Measurements from ENCODE around the gene AKIRIN1.
"Not testable (repeated sequence)": the region's sequence is repeated elsewhere in the genome, so short reads cannot be mapped to it uniquely, and the experiment has no call there.

The AKIRIN1 gene

DNA sequence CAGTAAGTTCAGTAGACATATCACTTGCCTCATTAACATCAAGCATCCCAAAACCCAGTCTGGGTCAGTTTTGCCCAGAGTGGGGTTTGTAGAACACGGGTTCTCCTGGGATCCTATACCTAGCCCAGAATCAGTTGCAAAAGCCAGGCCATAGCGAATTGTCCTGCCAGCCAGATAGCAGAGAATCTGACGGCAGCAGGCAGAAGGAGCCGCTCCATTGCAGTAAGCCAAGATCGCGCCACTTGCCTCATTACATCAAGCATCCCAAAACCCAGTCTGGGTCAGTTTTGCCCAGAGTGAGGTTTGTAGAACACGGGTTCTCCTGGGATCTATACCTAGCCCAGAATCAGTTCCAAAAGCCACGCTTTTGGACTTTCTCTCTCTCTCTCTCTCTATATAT lies 54.2 kb downstream of the AKIRIN1 start:
- DNase-seq (ENCODE audit: low spot score): no peak

DNA sequence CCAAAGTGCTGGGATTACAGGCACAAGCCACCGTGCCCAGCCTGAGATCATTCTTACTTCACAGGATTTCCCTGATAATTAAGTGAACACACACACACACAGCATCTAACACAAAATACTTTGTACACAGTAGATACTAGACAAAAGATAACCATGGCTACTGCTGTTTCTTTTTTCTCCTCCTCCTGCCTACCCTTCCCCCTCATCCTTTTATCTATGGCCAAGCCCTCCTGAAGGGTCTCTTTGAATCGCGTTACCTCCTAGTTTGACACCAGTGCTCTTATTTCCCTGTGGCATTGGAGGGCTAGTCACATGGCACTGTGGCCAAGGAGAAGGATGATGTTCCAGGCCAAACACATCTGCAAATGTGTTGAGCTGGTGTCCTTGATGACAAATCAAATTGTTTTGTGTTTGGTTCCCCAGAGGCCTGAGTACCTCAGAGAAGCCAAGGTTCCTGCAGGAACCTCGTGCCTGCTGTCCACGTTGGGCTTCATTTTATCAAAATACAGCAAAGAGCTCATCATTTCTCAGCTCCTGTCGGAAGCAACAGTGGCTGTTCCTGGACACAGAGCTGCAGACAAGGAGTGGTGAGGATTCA lies 55.6 kb downstream of the AKIRIN1 start:
- no peak for DNase-seq (ENCODE audit: low spot score)

DNA sequence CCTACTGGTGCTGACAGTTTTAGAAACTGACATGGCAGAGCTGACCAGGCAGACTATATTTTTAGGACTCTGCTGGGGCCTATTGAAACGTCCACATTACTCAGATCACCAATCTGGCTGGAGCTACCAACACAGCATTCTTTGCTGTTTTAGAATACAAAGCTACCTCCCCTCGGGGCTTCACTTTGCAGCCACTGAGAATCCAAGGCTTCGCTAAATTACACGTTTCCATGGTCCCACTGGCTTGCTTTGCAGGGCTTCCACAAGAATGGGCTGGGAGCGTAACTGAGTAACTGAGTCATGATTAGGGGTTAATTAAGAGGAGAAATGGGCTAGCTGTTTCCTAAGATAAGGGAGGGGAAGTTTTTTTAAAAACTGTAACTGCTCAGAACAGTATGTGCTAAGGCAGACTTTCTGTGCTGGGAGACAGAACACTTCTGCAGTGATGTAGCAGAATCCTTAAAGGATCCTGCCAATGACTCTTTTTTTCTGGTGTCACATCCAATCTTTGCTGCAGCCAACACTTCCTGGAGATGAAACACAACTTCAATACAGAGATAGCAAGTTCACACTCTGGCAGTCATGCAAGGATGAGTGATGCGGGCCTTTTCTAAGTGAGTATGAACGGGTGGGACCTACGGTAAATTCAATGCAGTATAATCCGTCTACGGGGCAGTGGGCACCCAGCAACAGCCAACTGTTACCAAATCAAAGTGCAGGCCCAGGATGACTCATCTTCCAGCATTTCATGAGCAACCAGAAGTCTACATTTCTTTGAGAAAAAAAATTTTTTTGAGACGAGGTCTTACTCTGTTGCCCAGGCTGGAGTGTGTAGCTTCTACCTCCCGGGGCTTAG lies 56.5 kb downstream of the AKIRIN1 start:
- no peak for DNase-seq (ENCODE audit: low spot score)

DNA sequence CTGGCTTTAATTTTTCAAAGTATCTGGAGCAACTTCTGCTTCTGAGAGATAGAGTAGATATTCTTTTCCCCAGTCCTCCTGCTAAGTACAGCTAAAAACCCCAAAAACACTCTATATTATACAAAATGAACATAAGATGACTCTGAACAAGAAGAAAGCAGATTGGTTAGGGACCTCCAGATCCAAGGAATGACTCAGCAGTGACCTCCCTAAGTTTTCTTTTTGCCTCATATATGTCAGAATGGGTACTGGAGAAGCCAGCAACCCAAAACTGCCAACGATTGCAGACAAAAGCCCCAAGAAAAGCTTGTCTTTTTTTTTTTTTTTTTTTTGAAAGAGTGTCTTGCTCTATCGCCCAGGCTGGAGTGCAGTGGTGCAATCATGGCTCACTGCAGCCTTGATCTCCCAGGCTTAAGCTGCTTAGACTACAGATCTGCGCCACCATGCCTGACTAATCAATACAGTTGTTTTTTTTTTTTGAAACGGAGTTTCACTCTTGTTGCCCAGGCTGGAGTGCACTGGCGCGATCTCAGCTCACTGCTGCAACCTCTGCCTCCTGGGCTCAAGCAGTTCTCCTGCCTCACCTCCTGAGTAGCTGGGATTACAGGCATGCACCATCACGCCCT lies 57.8 kb downstream of the AKIRIN1 start:
- DNase-seq (ENCODE audit: low spot score): no peak

GRCh38 chr1:39050001-39050400 lies 58.9 kb downstream of the AKIRIN1 start:
- DNase-seq (ENCODE audit: low spot score): no peak

DNA sequence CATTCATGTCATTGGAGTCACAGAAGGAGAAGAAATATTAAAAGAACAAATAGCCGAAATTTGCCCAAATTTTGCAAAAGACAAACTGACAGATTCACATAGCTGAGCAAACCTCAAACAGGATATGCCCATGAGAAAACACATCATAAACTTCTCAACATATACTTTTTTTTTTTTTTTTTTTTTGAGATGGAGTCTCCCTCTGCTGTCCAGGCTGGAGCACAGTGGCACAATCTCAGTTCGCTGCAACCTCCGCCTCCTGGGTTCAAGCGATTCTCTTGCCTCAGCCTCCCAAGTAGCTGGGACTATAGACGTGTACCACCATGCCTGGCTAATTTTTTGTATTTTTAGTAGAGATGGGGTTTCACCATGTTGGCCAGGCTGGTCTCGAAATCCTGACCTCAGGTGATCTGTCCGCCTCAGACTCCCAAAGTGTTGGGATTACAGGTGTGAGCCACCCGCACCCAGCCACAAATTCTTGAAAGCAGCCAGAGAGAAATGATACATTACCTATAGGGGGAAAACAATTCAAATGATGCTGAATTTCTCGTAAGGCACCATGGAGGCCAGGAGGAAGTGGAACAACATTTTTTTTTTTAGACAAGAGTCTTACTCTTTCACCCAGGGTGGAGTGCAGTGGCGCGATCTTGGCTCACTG lies 60.2 kb downstream of the AKIRIN1 start:
- DNase-seq (ENCODE audit: low spot score): not testable (repeated sequence)

- DNase-seq (ENCODE audit: low spot score): no peak
Measured at GRCh38 chr1:39051956-39052355, 60.9 kb downstream of the AKIRIN1 start.

DNA sequence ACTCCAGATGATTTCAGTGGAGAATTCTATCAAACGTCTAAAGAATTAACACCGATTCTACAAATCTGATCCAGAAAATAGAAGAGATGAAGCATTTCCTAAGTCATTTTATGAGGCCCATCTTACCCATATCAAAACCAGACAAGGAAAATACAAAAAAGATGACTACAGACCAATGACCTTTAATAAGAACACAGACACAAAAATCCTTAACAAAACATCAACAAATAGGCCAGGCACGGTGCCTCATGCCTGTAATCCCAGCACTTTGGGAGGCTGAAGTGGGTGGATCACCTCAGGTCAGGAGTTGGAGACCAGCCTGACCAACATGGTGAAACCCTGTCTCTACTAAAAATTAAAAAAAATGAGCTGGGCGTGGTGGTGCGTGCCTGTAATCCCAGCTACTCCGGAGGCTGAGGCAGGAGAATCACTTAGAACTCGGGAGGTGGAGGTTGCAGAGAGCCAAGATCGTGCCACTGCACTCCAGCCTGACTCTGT lies 64.2 kb downstream of the AKIRIN1 start:
- DNase-seq (ENCODE audit: low spot score): not testable (repeated sequence)

Data from ecto neural progenitor cell (in vitro differentiated cells).